Progenitor cell of endocrine pancreas (in vitro differentiated cells): Measurements from ENCODE around the gene FXYD7. TPM values are rescaled to one million over a fixed set of nuclear protein-coding genes. Genes with fewer than 3 reads are reported as not detected.

ENCODE experiments used
- DNase-seq: peaks from one replicate; pipeline ENCODE4 v3.0.0; 2021; ENCODE audit warnings: low spot score; ENCODE audit not compliant: unreplicated experiment
- H3K27ac Mint-ChIP-seq: 2 replicates; pipeline ENCODE4 v1.8.0; 2021; ENCODE audit warnings: mild to moderate bottlenecking, moderate library complexity, mixed read lengths
- H3K27me3 Mint-ChIP-seq: 2 replicates; pipeline ENCODE4 v1.8.0; 2021; ENCODE audit warnings: mixed read lengths
- H3K36me3 Mint-ChIP-seq: 2 replicates; pipeline ENCODE4 v1.8.0; 2022; ENCODE audit warnings: mixed read lengths; ENCODE audit not compliant: insufficient read depth
- H3K4me1 Mint-ChIP-seq: 2 replicates; pipeline ENCODE4 v1.8.0; 2021; ENCODE audit warnings: low read depth, mixed read lengths
- H3K4me3 Mint-ChIP-seq: 2 replicates; pipeline ENCODE4 v1.8.0; 2021; ENCODE audit warnings: low read depth, mild to moderate bottlenecking, moderate library complexity, mixed read lengths
- H3K9me3 Mint-ChIP-seq: 2 replicates; pipeline ENCODE4 v1.8.0; 2021; ENCODE audit warnings: low read depth, mixed read lengths
- total RNA-seq: library from RNA; stranded (reverse); gene quantifications from 2 replicates; pipeline ENCODE4 v1.2.1, GENCODE V29; 2021
- TF ChIP-seq, protein P1 (sequence below): fragments of 200-600 bp; sonication (generic); IDR thresholded peaks from one replicate; pipeline ENCODE4 v1.5.0; 2021; ENCODE audit warnings: antibody characterized with exemption, mild to moderate bottlenecking; ENCODE audit not compliant: unreplicated experiment

The FXYD7 gene
- total RNA-seq, 1 donor from 2014 or later: not detected

GRCh38 chr19:35164418-35164817 lies 21.4 kb downstream of the FXYD7 start:
- peaks cover 2% of the 10 kb centered on the region for H3K27me3 Mint-ChIP-seq

DNA sequence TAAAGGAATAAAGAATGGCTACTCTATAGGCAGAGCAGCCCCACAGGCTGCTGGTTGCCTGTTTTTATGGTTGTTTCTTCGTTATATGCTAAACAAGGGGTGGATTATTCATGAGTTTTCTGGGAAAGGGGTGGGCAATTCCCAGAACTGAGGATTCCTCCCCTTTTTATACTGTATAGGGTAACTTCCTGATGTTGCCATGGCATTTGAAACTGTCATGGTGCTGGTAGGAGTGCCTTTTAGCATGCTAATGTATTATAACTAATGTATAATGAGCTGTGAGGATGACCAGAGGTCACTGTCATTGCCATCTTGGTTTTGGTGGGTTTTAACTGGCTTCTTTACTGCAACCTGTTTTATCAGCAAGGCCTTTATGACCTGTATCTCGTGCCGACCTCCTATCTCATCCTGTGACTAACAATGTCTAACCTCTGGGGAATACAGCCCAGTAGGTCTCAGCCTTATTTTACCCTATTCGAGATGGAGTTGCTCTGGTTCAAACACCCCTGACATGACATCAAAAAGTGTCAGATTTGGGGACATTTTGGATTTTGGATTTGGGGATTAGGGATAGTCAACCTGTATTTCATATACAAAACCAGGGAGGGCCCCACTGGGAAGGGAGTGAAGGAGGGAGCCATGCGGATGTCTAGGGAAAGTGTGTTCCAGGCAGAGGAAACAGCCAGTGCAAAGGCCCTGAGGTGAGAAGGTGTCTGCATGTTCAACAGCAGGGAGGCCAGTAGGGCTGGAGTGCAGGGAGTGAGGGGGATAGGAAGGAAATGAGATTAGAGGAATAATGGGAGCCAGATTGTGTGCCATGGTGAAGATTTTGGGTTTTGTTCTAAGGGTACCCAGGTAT lies 22.4 kb downstream of the FXYD7 start:
- DNase-seq: no peak
- H3K9me3 Mint-ChIP-seq: peaks cover 17% of the 10 kb centered on the region
- no peak overlapping the region for H3K27ac Mint-ChIP-seq
- TF ChIP-seq, protein P1, sequence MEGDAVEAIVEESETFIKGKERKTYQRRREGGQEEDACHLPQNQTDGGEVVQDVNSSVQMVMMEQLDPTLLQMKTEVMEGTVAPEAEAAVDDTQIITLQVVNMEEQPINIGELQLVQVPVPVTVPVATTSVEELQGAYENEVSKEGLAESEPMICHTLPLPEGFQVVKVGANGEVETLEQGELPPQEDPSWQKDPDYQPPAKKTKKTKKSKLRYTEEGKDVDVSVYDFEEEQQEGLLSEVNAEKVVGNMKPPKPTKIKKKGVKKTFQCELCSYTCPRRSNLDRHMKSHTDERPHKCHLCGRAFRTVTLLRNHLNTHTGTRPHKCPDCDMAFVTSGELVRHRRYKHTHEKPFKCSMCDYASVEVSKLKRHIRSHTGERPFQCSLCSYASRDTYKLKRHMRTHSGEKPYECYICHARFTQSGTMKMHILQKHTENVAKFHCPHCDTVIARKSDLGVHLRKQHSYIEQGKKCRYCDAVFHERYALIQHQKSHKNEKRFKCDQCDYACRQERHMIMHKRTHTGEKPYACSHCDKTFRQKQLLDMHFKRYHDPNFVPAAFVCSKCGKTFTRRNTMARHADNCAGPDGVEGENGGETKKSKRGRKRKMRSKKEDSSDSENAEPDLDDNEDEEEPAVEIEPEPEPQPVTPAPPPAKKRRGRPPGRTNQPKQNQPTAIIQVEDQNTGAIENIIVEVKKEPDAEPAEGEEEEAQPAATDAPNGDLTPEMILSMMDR: no peak
- peaks cover 1% of the 10 kb centered on the region for H3K4me1 Mint-ChIP-seq
- H3K36me3 Mint-ChIP-seq: peaks cover 2% of the 10 kb centered on the region
- H3K27me3 Mint-ChIP-seq: no peaks in the 10 kb centered on the region
- H3K4me3 Mint-ChIP-seq: no peak overlapping the region

More at GRCh38 chr19:35164418-35164817, 21.4 kb downstream of the FXYD7 start:
- Mint-ChIP-seq H3K27ac (no peak overlapping the region), H3K36me3 (peaks cover 2% of the 10 kb centered on the region), H3K4me3 (no peak overlapping the region), H3K9me3 (peaks cover 17% of the 10 kb centered on the region), H3K4me1 (peaks cover 1% of the 10 kb centered on the region)
- TF ChIP-seq, protein P1: no peak
- DNase-seq: no peak

DNA sequence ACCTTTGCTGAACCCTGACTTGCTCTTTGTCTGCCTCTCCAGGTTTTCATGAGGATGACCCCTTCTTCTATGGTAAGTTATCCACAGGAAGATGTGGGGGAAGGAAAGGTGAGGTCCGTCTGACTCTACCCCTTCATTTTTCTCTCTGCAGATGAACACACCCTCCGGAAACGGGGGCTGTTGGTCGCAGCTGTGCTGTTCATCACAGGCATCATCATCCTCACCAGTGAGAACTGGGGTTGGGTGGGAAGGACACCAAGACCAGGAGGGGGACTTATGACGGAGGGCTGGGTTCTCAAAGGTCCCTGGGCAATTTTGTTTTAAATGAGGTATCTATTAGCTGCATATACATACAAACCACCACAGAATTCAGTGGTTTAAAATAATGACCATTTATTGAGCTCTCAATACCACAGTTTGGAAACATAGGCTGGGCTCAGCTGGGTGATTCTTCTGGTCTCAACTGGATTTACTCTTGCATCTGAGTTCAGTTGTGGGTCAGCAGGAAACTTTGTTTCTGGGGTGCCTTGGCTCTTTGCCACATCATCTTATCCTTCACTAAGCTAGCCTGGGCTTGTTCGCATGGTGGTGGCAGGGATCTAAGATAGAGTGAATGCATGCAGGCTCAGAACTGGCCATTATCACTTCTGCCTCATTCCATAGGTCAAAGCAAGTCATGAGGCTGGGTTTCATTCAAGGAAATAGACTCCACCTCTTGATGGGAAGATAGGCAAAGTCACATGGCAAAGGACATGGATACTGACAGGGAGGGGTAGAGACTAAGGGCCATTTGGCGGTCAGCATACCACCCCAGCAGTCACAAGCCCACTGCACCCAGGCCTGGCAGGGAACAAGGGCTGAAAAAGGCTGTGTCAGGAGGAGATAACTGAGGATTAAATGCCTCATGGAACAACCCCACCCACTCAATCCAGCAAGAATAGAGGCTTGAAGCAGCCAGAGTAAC lies 23.3 kb downstream of the FXYD7 start:
- DNase-seq: no peak
- Mint-ChIP-seq H3K27ac (no peak overlapping the region), H3K9me3 (peaks cover 17% of the 10 kb centered on the region), H3K27me3 (no peaks in the 10 kb centered on the region), H3K4me3 (no peak overlapping the region), H3K36me3 (peaks cover 2% of the 10 kb centered on the region), H3K4me1 (peaks cover 1% of the 10 kb centered on the region)
- TF ChIP-seq, protein P1: no peak

- Mint-ChIP-seq H3K27me3 (no peaks in the 10 kb centered on the region), H3K4me3 (no peak overlapping the region), H3K9me3 (peaks cover 17% of the 10 kb centered on the region), H3K27ac (no peak overlapping the region), H3K36me3 (peaks cover 2% of the 10 kb centered on the region), H3K4me1 (peaks cover 1% of the 10 kb centered on the region)
- no peak for DNase-seq
- TF ChIP-seq, protein P1: no peak
These were observed 24.4 kb downstream of the FXYD7 start for GRCh38 chr19:35167251-35168119.
